Muscle of leg (tissue), 11 donors: ENCODE measurements around the gene FILIP1L. TPM values are rescaled to one million over a fixed set of nuclear protein-coding genes. Genes with fewer than 3 reads are reported as not detected.
A peak's percentile ranks its signal among the peaks of the same experiment; 100 is the strongest.

ENCODE experiments used
- DNase-seq: peaks from one replicate; pipeline ENCODE4 v3.0.0; 2013
- H3K27ac ChIP-seq: one replicate; pipeline ENCODE4 v1.5.1; 2013; ENCODE audit warnings: mild to moderate bottlenecking, low read length, control low read depth
- H3K27me3 ChIP-seq: one replicate; pipeline ENCODE4 v1.6.1; 2013; ENCODE audit warnings: low read length; ENCODE audit not compliant: control insufficient read depth, insufficient read depth
- H3K36me3 ChIP-seq: one replicate; pipeline ENCODE4 v1.6.1; 2013; ENCODE audit warnings: low read length; ENCODE audit not compliant: control insufficient read depth, insufficient read depth
- H3K4me1 ChIP-seq: one replicate; pipeline ENCODE4 v1.6.1; 2013; ENCODE audit warnings: low read length; ENCODE audit not compliant: control insufficient read depth, insufficient read depth
- H3K4me3 ChIP-seq: one replicate; pipeline ENCODE4 v1.5.1; 2013; ENCODE audit warnings: low read length, control low read depth
- H3K9me3 ChIP-seq: replicated peaks from 2 replicates; pipeline ENCODE4 v1.6.1; 2013; ENCODE audit warnings: low read depth, low read length; ENCODE audit not compliant: control insufficient read depth
- WGBS: methylation state at CpG from one replicate; pipeline ENCODE4 v1.1.5; 2013; ENCODE audit warnings: missing lambda C conversion rate; ENCODE audit not compliant: insufficient coverage; 5-methylcytosine and 5-hydroxymethylcytosine counted together
- polyA plus RNA-seq, 8 donors: library from polyadenylated mRNA; unstranded; fragments of 120-200 nt; gene quantifications; one replicate each; pipeline versions ENCODE4 v1.2.1 to v1.2.3, GENCODE V29; 2013; ENCODE audit warnings: inconsistent platforms in 1 of 8, low replicate concordance in 1 of 8; ENCODE audit not compliant: insufficient read length in 8 of 8, insufficient read depth in 1 of 8
- total RNA-seq: library from RNA; stranded (reverse); fragments of 120-200 nt; gene quantifications from one replicate; pipeline ENCODE4 v1.2.4, GENCODE V29; 2013

FILIP1L gene
- total and polyA plus RNA-seq, 9 donors = 30.0 to 72.9 (median 51.2) TPM

- H3K4me3 ChIP-seq = no peak overlapping the region
- WGBS = 82% methylated on average over 2 of the region's 5 CpGs
- H3K4me1 ChIP-seq = peaks cover 6% of the 10 kb centered on the region
- H3K27ac ChIP-seq = no peak overlapping the region
- H3K27me3 ChIP-seq = no peaks in the 10 kb centered on the region
- DNase-seq = no peak
- H3K36me3 ChIP-seq = no peaks in the 10 kb centered on the region
- no peaks in the 10 kb centered on the region for H3K9me3 ChIP-seq
These were observed 82.1 kb downstream of the FILIP1L start for GRCh38 chr3:100032243-100032642.

- no peak overlapping the region for H3K27ac ChIP-seq
- H3K36me3 ChIP-seq = no peaks in the 10 kb centered on the region
- no CpG with 5 or more reads among the region's 1 CpG for WGBS
- H3K9me3 ChIP-seq = no peaks in the 10 kb centered on the region
- no peak overlapping the region for H3K4me3 ChIP-seq
- H3K4me1 ChIP-seq = peaks cover 6% of the 10 kb centered on the region
- no peaks in the 10 kb centered on the region for H3K27me3 ChIP-seq
- DNase-seq = no peak
These were observed 83.3 kb downstream of the FILIP1L start for GRCh38 chr3:100030914-100031425.

GRCh38 chr3:100030346-100030745, 84.0 kb downstream of the FILIP1L start:
- Histone ChIP-seq H3K36me3 (no peaks in the 10 kb centered on the region), H3K27ac (no peak overlapping the region), H3K27me3 (no peaks in the 10 kb centered on the region), H3K9me3 (no peaks in the 10 kb centered on the region), H3K4me3 (no peak overlapping the region), H3K4me1 (peaks cover 6% of the 10 kb centered on the region)
- DNase-seq = no peak
- 67% methylated on average over 1 of the region's 3 CpGs for WGBS

- H3K36me3 ChIP-seq = no peaks in the 10 kb centered on the region
- H3K27ac ChIP-seq = no peak overlapping the region
- H3K9me3 ChIP-seq = no peaks in the 10 kb centered on the region
- no peak overlapping the region for H3K4me3 ChIP-seq
- H3K27me3 ChIP-seq = no peaks in the 10 kb centered on the region
- WGBS = no CpG with 5 or more reads among the region's 2 CpGs
- no peak for DNase-seq
- H3K4me1 ChIP-seq = peaks cover 6% of the 10 kb centered on the region
These were observed 84.6 kb downstream of the FILIP1L start for GRCh38 chr3:100029689-100030088.

GRCh38 chr3:100029052-100029451, 85.2 kb downstream of the FILIP1L start:
- Histone ChIP-seq H3K27ac (no peak overlapping the region), H3K4me3 (no peak overlapping the region), H3K4me1 (peaks cover 6% of the 10 kb centered on the region), H3K36me3 (no peaks in the 10 kb centered on the region), H3K27me3 (no peaks in the 10 kb centered on the region), H3K9me3 (no peaks in the 10 kb centered on the region)
- WGBS = no CpG with 5 or more reads among the region's 1 CpG
- no peak for DNase-seq

GRCh38 chr3:100027321-100027720, 87.0 kb downstream of the FILIP1L start:
- Histone ChIP-seq H3K27ac (no peak overlapping the region), H3K4me3 (no peak overlapping the region), H3K9me3 (no peaks in the 10 kb centered on the region), H3K4me1 (peaks cover under 1% of the 10 kb centered on the region), H3K36me3 (no peaks in the 10 kb centered on the region), H3K27me3 (no peaks in the 10 kb centered on the region)
- DNase-seq = no peak
- WGBS = no CpG with 5 or more reads among the region's 1 CpG

- DNase-seq = no peak
- no peak overlapping the region for H3K4me3 ChIP-seq
- H3K4me1 ChIP-seq = no peaks in the 10 kb centered on the region
- no peaks in the 10 kb centered on the region for H3K36me3 ChIP-seq
- H3K27ac ChIP-seq = no peak overlapping the region
- WGBS = 74% methylated on average over 2 of the region's 7 CpGs
- H3K9me3 ChIP-seq = no peaks in the 10 kb centered on the region
- H3K27me3 ChIP-seq = no peaks in the 10 kb centered on the region
These were observed 89.6 kb downstream of the FILIP1L start for GRCh38 chr3:100024520-100025303.

GRCh38 chr3:100023595-100023994, 90.7 kb downstream of the FILIP1L start:
- Histone ChIP-seq H3K27me3 (no peaks in the 10 kb centered on the region), H3K9me3 (no peaks in the 10 kb centered on the region), H3K4me1 (no peaks in the 10 kb centered on the region), H3K36me3 (no peaks in the 10 kb centered on the region), H3K4me3 (no peak overlapping the region), H3K27ac (no peak overlapping the region)
- no peak for DNase-seq
- WGBS = no CpG with 5 or more reads among the region's 1 CpG

- H3K36me3 ChIP-seq = no peaks in the 10 kb centered on the region
- no peaks in the 10 kb centered on the region for H3K9me3 ChIP-seq
- H3K4me3 ChIP-seq = no peak overlapping the region
- H3K4me1 ChIP-seq = no peaks in the 10 kb centered on the region
- 24% methylated on average over 2 of the region's 5 CpGs for whole genome bisulfite sequencing
- H3K27me3 ChIP-seq = no peaks in the 10 kb centered on the region
- peak; percentile 70 for DNase-seq
- no peak overlapping the region for H3K27ac ChIP-seq
These were observed 91.2 kb downstream of the FILIP1L start for GRCh38 chr3:100023150-100023549.

- Histone ChIP-seq H3K36me3 (no peaks in the 10 kb centered on the region), H3K4me1 (no peaks in the 10 kb centered on the region), H3K27me3 (no peaks in the 10 kb centered on the region), H3K27ac (no peak overlapping the region), H3K9me3 (no peaks in the 10 kb centered on the region), H3K4me3 (no peak overlapping the region)
- DNase-seq = peak; percentile 48
These were observed 91.8 kb downstream of the FILIP1L start for GRCh38 chr3:100022506-100022905.
